Caco-2 (cell line): ENCODE results near the gene NEUROG2. TPM values are rescaled to one million over a fixed set of nuclear protein-coding genes. Genes with fewer than 3 reads are reported as not detected.

Source experiments
- BruUV-seq: library from RNA; stranded (reverse); fragments of 400-500 nt; replicated peaks from 2 replicates; lab custom pipeline; 2021; lab: Mats Ljungman, UMichigan
- CTCF ChIA-PET: fragments of 300-600 bp; sonication (Branson Sonifier 250); formaldehyde crosslinking; loops from one replicate; lab custom pipeline; 2022; ENCODE audit warnings: antibody characterized with exemption; lab: Charles Lee
- POLR2A ChIA-PET: fragments of 300-600 bp; sonication (Branson Sonifier 250); formaldehyde crosslinking; loops from one replicate; lab custom pipeline; 2022; ENCODE audit warnings: antibody characterized with exemption; lab: Charles Lee
- DNase-seq, 2 experiments: peaks; one replicate each; pipeline versions ENCODE4 v3.0.0 to v3.0.0-alpha.2; 2020 to 2022
- H3K27me3 ChIP-seq: replicated peaks from 2 replicates; pipeline ENCODE4 v1.6.0; 2011; ENCODE audit warnings: low read length; ENCODE audit not compliant: control insufficient read depth, insufficient read depth
- H3K36me3 ChIP-seq: 2 replicates; pipeline ENCODE4 v1.5.1; 2011; ENCODE audit warnings: low read length; ENCODE audit not compliant: control insufficient read depth, insufficient read depth
- H3K4me1 ChIP-seq: fragments of 250-450 bp; sonication (Bioruptor Pico); 2 replicates; pipeline ENCODE4 v1.5.1; 2020; ENCODE audit warnings: mild to moderate bottlenecking
- H3K4me3 ChIP-seq: 2 replicates; pipeline ENCODE4 v1.5.1; 2011; ENCODE audit warnings: low read depth, mild to moderate bottlenecking, control low read depth, low read length
- H3K9me3 ChIP-seq: fragments of 250-450 bp; sonication (Bioruptor Pico); 2 replicates; pipeline ENCODE4 v1.5.1; 2020; ENCODE audit warnings: mild to moderate bottlenecking, moderate library complexity
- H3K27ac Mint-ChIP-seq: one replicate; pipeline ENCODE4 v1.8.0; 2022; ENCODE audit warnings: mixed read lengths; ENCODE audit not compliant: unreplicated experiment
- H3K27me3 Mint-ChIP-seq: one replicate; pipeline ENCODE4 v1.8.0; 2022; ENCODE audit warnings: mixed read lengths; ENCODE audit not compliant: insufficient read depth, unreplicated experiment
- H3K36me3 Mint-ChIP-seq: one replicate; pipeline ENCODE4 v1.8.0; 2022; ENCODE audit warnings: mild to moderate bottlenecking, mixed read lengths; ENCODE audit not compliant: insufficient read depth, unreplicated experiment
- H3K4me1 Mint-ChIP-seq: one replicate; pipeline ENCODE4 v1.8.0; 2022; ENCODE audit warnings: low read depth, mixed read lengths; ENCODE audit not compliant: unreplicated experiment
- H3K4me3 Mint-ChIP-seq: one replicate; pipeline ENCODE4 v1.8.0; 2022; ENCODE audit warnings: mild to moderate bottlenecking, moderate library complexity, mixed read lengths; ENCODE audit not compliant: unreplicated experiment
- H3K9me3 Mint-ChIP-seq: one replicate; pipeline ENCODE4 v1.8.0; 2022; ENCODE audit warnings: mixed read lengths; ENCODE audit not compliant: unreplicated experiment
- CTCF ChIP-seq, 2 experiments: fragments of 200-600 bp in 1 of 2; IDR thresholded peaks; 1 replicate in 1 of 2; 2 replicates in 1 of 2; pipeline versions ENCODE4 v1.5.1 to v1.8.0; 2011 to 2022; ENCODE audit warnings: antibody characterized with exemption in 1 of 2, control low read depth in 1 of 2, inconsistent platforms in 1 of 2, low read depth in 1 of 2, low read length in 1 of 2, mild to moderate bottlenecking in 1 of 2, moderate library complexity in 1 of 2; ENCODE audit not compliant: insufficient read depth in 1 of 2, severe bottlenecking in 1 of 2, unreplicated experiment in 1 of 2
- intact Hi-C: fragments of 100-400 bp; cut with micrococcal nuclease; formaldehyde crosslinking; loops from one replicate; pipeline ENCODE4 v1.10.0; 2022; ENCODE audit not compliant: unreplicated experiment
- total RNA-seq: library from RNA; stranded (reverse); gene quantifications from 2 replicates; pipeline ENCODE4 v1.2.3, GENCODE V29; 2022

The NEUROG2 gene
- total RNA-seq, 1 experiment from 2014 or later = not detected

GRCh38 chr4:112531146-112531545, 15.2 kb upstream of the NEUROG2 start:
- BruUV-seq = no TSS peak
- H3K4me1 ChIP-seq = no peaks in the 10 kb centered on the region
- POLR2A ChIA-PET = no interaction called here
- no peak for TF ChIP-seq CTCF (IDR thresholded peaks at IDR 0.05; ENCODE audit: insufficient read depth in 1 of 2, low read depth in 1 of 2, low read length in 1 of 2, severe bottlenecking in 1 of 2, unreplicated experiment in 1 of 2)
- no peaks in the 10 kb centered on the region for H3K9me3 ChIP-seq
- no peaks in the 10 kb centered on the region for H3K36me3 ChIP-seq
- intact Hi-C loops = no loop called here
- no peaks in the 10 kb centered on the region for H3K27me3 ChIP-seq
- H3K27ac Mint-ChIP-seq = no peak overlapping the region
- no peaks in the 10 kb centered on the region for H3K4me1 Mint-ChIP-seq
- peaks cover 5% of the 10 kb centered on the region for H3K27me3 Mint-ChIP-seq
- H3K4me3 ChIP-seq = no peak overlapping the region
- no peak overlapping the region for H3K4me3 Mint-ChIP-seq
- CTCF ChIA-PET = interaction anchor here (0.7 kb wide), 1 partner anchor 76 kb away, joined by 3 read pairs; no protein-coding TSS in a partner anchor
- H3K36me3 Mint-ChIP-seq = no peaks in the 10 kb centered on the region
- no peaks in the 10 kb centered on the region for H3K9me3 Mint-ChIP-seq
- no peak for DNase-seq

DNA sequence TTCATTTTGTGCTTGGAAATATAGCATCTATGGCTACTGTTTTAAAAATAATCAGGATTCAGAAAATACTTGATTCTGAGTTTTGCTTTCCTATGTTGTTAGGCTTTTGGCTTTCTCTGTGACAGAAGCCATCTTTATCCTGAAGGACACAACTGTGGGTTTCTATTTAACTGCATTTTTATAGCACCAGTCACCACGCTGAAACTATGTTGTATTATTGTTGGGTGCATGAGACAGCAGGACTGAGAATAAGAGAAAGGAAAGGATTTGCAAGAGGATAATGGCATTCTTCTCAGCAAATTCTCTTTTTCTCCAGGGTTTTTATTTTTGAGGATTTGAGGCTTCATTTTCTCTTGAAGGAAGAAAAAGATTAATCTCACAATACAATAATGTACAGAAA, 10.1 kb upstream of the NEUROG2 start:
- H3K4me3 ChIP-seq = no peak overlapping the region
- no peak for DNase-seq
- no peaks in the 10 kb centered on the region for H3K27me3 ChIP-seq
- no peaks in the 10 kb centered on the region for H3K36me3 Mint-ChIP-seq
- no peak for TF ChIP-seq CTCF (IDR thresholded peaks at IDR 0.05; ENCODE audit: insufficient read depth in 1 of 2, low read depth in 1 of 2, low read length in 1 of 2, severe bottlenecking in 1 of 2, unreplicated experiment in 1 of 2)
- no peaks in the 10 kb centered on the region for H3K36me3 ChIP-seq
- peaks cover 11% of the 10 kb centered on the region for H3K27me3 Mint-ChIP-seq
- no peak overlapping the region for H3K27ac Mint-ChIP-seq
- H3K4me3 Mint-ChIP-seq = no peak overlapping the region
- H3K9me3 Mint-ChIP-seq = no peaks in the 10 kb centered on the region
- H3K4me1 ChIP-seq = no peaks in the 10 kb centered on the region
- ChIA-PET POLR2A (no interaction called here), CTCF (no interaction called here)
- no TSS peak for BruUV-seq
- H3K4me1 Mint-ChIP-seq = no peaks in the 10 kb centered on the region
- no peaks in the 10 kb centered on the region for H3K9me3 ChIP-seq
- intact Hi-C loops = loop anchor here (10.0 kb wide), 1 partner anchor 239 kb away; no protein-coding TSS in a partner anchor

DNA sequence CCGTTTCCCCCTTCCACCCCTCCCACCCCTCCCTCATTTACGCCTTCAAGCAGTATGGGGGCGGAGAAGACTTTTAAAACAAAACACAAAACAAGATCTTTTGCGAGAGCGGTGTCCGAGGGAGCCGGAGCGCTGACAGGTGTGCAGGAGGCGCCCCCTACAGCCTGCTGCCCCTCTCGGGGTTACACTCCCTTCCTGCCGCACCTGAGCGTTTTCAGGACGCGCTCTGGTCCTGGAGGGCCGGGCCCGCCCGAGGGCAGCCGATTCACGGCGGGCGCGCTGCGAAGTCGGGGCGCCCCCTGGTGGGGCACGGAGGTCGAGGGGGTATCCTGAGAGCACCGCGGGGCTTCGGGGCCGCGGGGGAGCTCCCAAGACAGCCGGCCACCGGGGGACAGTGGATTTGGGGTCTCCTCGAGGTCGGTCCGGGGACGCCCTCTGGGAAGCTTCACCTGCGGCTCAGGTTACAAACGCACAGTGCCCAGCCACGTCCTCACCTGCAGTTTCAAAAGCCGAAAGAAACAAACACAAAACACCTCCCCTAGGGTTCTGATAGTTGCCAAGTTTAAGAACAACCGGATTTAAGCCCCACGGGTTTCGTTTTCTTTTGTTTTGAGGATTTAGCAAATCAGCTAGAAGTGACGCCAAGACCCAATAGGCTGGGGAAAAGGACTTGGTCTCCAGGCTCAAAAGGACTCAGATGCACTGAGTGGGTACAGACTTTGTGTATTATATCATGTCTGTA, 8.0 kb upstream of the NEUROG2 start:
- H3K27ac Mint-ChIP-seq = no peak overlapping the region

More for the DNA sequence above, 8.0 kb upstream of the NEUROG2 start:
- no peaks in the 10 kb centered on the region for H3K4me1 ChIP-seq
- H3K4me3 ChIP-seq = peak overlapping the region; percentile 8
- no peaks in the 10 kb centered on the region for H3K27me3 ChIP-seq
- H3K36me3 ChIP-seq = no peaks in the 10 kb centered on the region
- H3K9me3 Mint-ChIP-seq = no peaks in the 10 kb centered on the region
- H3K4me3 Mint-ChIP-seq = peak overlapping the region; percentile 40
- H3K4me1 Mint-ChIP-seq = peaks cover 6% of the 10 kb centered on the region
- peak; percentile 84 to 89 for DNase-seq
- POLR2A ChIA-PET = no interaction called here
- peaks cover 21% of the 10 kb centered on the region for H3K27me3 Mint-ChIP-seq
- peak; percentile 80 to 84 for TF ChIP-seq CTCF (IDR thresholded peaks at IDR 0.05; ENCODE audit: insufficient read depth in 1 of 2, low read depth in 1 of 2, low read length in 1 of 2, severe bottlenecking in 1 of 2, unreplicated experiment in 1 of 2)
- intact Hi-C loops = loop anchor here (1.0 to 10.0 kb wide), 7 partner anchors 80 to 427 kb away; no protein-coding TSS in a partner anchor
- BruUV-seq = no TSS peak
- CTCF ChIA-PET = interaction anchor here (0.6 to 1.6 kb wide), 3 partner anchors 196 to 236 kb away, joined by 3 to 7 read pairs (median 3); partner anchors contain the start of gene ALPK1
- H3K36me3 Mint-ChIP-seq = no peaks in the 10 kb centered on the region
- H3K9me3 ChIP-seq = no peaks in the 10 kb centered on the region
